K562 (cell line): ENCODE measurements around the gene TSEN34. TPM values are rescaled to one million over a fixed set of nuclear protein-coding genes. Genes with fewer than 3 reads are reported as not detected.

Experiments used
- ATAC-seq: fragments of 200-7000 bp; cut with Tn5 transposase; 3 replicates; pipeline ENCODE4 v1.9.1; 2020; ENCODE audit warnings: moderate library complexity
- BruUV-seq: library from RNA; stranded (reverse); fragments of 400-500 nt; replicated peaks from 2 replicates; lab custom pipeline; 2021; lab: Mats Ljungman, UMichigan
- CTCF ChIA-PET: fragments of 300-600 bp; formaldehyde crosslinking; extraction: SDS; loops from one replicate; lab custom pipeline; 2021; ENCODE audit warnings: low intra/inter-chr PET ratio; lab: Yijun Ruan, JAX
- POLR2A ChIA-PET: fragments of 300-600, 350-650 bp; sonication (Branson Sonifier 250); formaldehyde crosslinking; extraction: SDS; loops from one replicate; lab custom pipeline; 2021; ENCODE audit warnings: antibody characterized with exemption, inconsistent platforms; lab: Yijun Ruan, JAX
- DNase-seq, 4 experiments: peaks; one replicate each; pipeline versions ENCODE4 v3.0.0 to v3.0.0-alpha.2; 2011 to 2018; ENCODE audit warnings: low spot score in 3 of 4, mixed read lengths in 3 of 4; ENCODE audit errors: extremely low read depth in 1 of 4
- FAIRE-seq: peaks from 2 replicates; lab custom pipeline; 2011; peaks lifted over from hg19 to GRCh38; lab: Jason Lieb, UNC
- H2AFZ ChIP-seq: 2 replicates; pipeline ENCODE4 v1.6.0; 2011; ENCODE audit warnings: low read depth, low read length, control low read depth, inconsistent platforms
- H3K27ac ChIP-seq: fragments of 200-600 bp; 3 replicates; pipeline ENCODE4 v1.8.0; 2011; ENCODE audit warnings: low read depth, mild to moderate bottlenecking, control low read depth, inconsistent platforms, low read length, moderate library complexity, mixed read lengths; ENCODE audit errors: extremely low read depth
- H3K27me3 ChIP-seq, 2 experiments: fragments of 300-600 bp in 1 of 2; 2 replicates in 1 of 2; 3 replicates in 1 of 2; pipeline versions ENCODE4 v1.6.0 to v1.8.0; 2011; ENCODE audit warnings: inconsistent platforms in 2 of 2, low read length in 2 of 2, mild to moderate bottlenecking in 1 of 2, mixed read lengths in 1 of 2, moderate library complexity in 1 of 2; ENCODE audit not compliant: control insufficient read depth in 2 of 2, insufficient read depth in 2 of 2
- H3K36me3 ChIP-seq: fragments of 300-600 bp; 3 replicates; pipeline ENCODE4 v1.8.0; 2011; ENCODE audit warnings: mild to moderate bottlenecking, low read length, inconsistent platforms; ENCODE audit not compliant: control insufficient read depth, insufficient read depth
- H3K4me1 ChIP-seq, 2 experiments: fragments of 200-600 bp in 1 of 2; replicated peaks in 1 of 2; 2 replicates in 1 of 2; 3 replicates in 1 of 2; pipeline versions ENCODE4 v1.5.1 to v1.8.0; 2011; ENCODE audit warnings: inconsistent platforms in 2 of 2, low read length in 2 of 2, mild to moderate bottlenecking in 1 of 2, mixed read lengths in 1 of 2, moderate library complexity in 1 of 2; ENCODE audit not compliant: control insufficient read depth in 2 of 2, insufficient read depth in 2 of 2
- H3K4me2 ChIP-seq: 2 replicates; pipeline ENCODE4 v1.6.1; 2011; ENCODE audit warnings: low read length, control low read depth, inconsistent platforms, mixed read lengths; ENCODE audit not compliant: insufficient read depth
- H3K4me3 ChIP-seq: fragments of 200-600 bp; sonication (generic), shearing (Covaris generic); 2 replicates; pipeline ENCODE4 v1.5.1; 2016; ENCODE audit warnings: control low read depth, inconsistent platforms
- H3K79me2 ChIP-seq: fragments of 200-600 bp; 3 replicates; pipeline ENCODE4 v1.8.0; 2011; ENCODE audit warnings: low read length, inconsistent platforms; ENCODE audit not compliant: control insufficient read depth, insufficient read depth
- H3K9ac ChIP-seq, 2 experiments: 2 replicates each; pipeline versions ENCODE4 v1.6.0 to v1.6.1; 2011; ENCODE audit warnings: low read depth in 2 of 2, low read length in 2 of 2, control low read depth in 1 of 2, inconsistent platforms in 1 of 2, mild to moderate bottlenecking in 1 of 2, mixed read lengths in 1 of 2; ENCODE audit not compliant: insufficient read depth in 1 of 2
- H3K9me1 ChIP-seq: one replicate; pipeline ENCODE4 v1.6.0; 2011; ENCODE audit warnings: inconsistent platforms, mild to moderate bottlenecking, low read length, moderate library complexity; ENCODE audit not compliant: control insufficient read depth, insufficient read depth
- H3K9me3 ChIP-seq: replicated peaks from 2 replicates; pipeline ENCODE4 v1.5.1; 2011; ENCODE audit warnings: low read depth, low read length, inconsistent platforms; ENCODE audit not compliant: control insufficient read depth, insufficient read depth
- H4K20me1 ChIP-seq: replicated peaks from 2 replicates; pipeline ENCODE4 v1.6.1; 2011; ENCODE audit warnings: low read length, inconsistent platforms, mixed read lengths; ENCODE audit not compliant: control insufficient read depth, insufficient read depth
- ATF7 ChIP-seq: fragments of 450-650 bp; IDR thresholded peaks from 2 replicates; pipeline ENCODE4 v1.7.1; 2014; ENCODE audit warnings: mild to moderate bottlenecking, moderate library complexity
- CTCFL ChIP-seq: IDR thresholded peaks from 2 replicates; pipeline ENCODE4 v1.6.1; 2011; ENCODE audit warnings: borderline replicate concordance, low read depth, mild to moderate bottlenecking, moderate library complexity, low read length; ENCODE audit not compliant: insufficient read depth, poor library complexity, severe bottlenecking
- FOXP1 ChIP-seq: sonication (generic); formaldehyde crosslinking; IDR thresholded peaks from 2 replicates; pipeline ENCODE4 v1.8.0; 2022; ENCODE audit warnings: mild to moderate bottlenecking, missing genetic modification reagents
- HNRNPH1 ChIP-seq: fragments of 200-400 bp; formaldehyde crosslinking; optimal IDR thresholded peaks from 2 replicates; pipeline ENCODE3; 2017; ENCODE audit warnings: low read depth, mild to moderate bottlenecking, low read length, moderate library complexity
- NKRF ChIP-seq: fragments of 450-650 bp; IDR thresholded peaks from 2 replicates; pipeline ENCODE4 v1.6.1; 2016; ENCODE audit warnings: borderline replicate concordance
- SMARCE1 ChIP-seq: fragments of 450-650 bp; IDR thresholded peaks from 2 replicates; pipeline ENCODE4 v1.7.1; 2016; ENCODE audit warnings: mild to moderate bottlenecking
- ZBTB2 ChIP-seq: fragments of 450-650 bp; IDR thresholded peaks from 2 replicates; pipeline ENCODE4 v1.6.1; 2016; ENCODE audit warnings: antibody characterized with exemption
- ZFX ChIP-seq: sonication (generic); formaldehyde crosslinking; IDR thresholded peaks from 2 replicates; pipeline ENCODE4 v1.8.0; 2022; ENCODE audit warnings: mild to moderate bottlenecking, missing genetic modification reagents, moderate library complexity
- ZKSCAN3 ChIP-seq: fragments of 250-450 bp; sonication (Bioruptor Pico); IDR thresholded peaks from 2 replicates; pipeline ENCODE4 v1.4.0; 2020
- WGBS: fragments of 100-300 bp; shearing (Covaris generic); methylation state at CpG from one replicate; pipeline ENCODE4 v1.1.6; 2016; ENCODE audit warnings: low coverage, mixed read lengths; ENCODE audit not compliant: insufficient coverage; ENCODE audit errors: missing lambda C conversion rate; 5-methylcytosine and 5-hydroxymethylcytosine counted together
- in situ Hi-C: fragments of 300-500 bp; cut with MboI; formaldehyde crosslinking; loops from 4 replicates; pipeline ENCODE4 v1.15.0; 2018; ENCODE audit warnings: inconsistent platforms, mixed read lengths
- intact Hi-C: fragments of 100-400 bp; cut with micrococcal nuclease; formaldehyde crosslinking; loops from 2 replicates; pipeline ENCODE4 v1.14.2; 2022
- polyA plus RNA-seq, 8 experiments: library from polyadenylated mRNA; depleted of rRNA in 4 of 8; stranded (reverse) in 5 of 8; unstranded in 3 of 8; fragments of >200 nt; fragmentation: Nextera tagmentation in 2 of 8; fragmentation: Illumina TruSeq in 1 of 8; extraction: Ambion mirVana in 2 of 8; extraction: Trizol in 1 of 8; gene quantifications; 2 replicates each; pipeline versions ENCODE4 v1.2.1 to v1.2.3, GENCODE V29; 2011 to 2014; ENCODE audit warnings: inconsistent platforms in 1 of 8, missing spikeins in 1 of 8
- total RNA-seq, 7 experiments: library from RNA; depleted of rRNA in 6 of 7; stranded (reverse); fragments of >200 nt in 6 of 7; fragmentation: Illumina TruSeq in 2 of 7; extraction: Trizol in 2 of 7; gene quantifications; 2 replicates each; pipeline versions ENCODE4 v1.2.1 to v1.2.3, GENCODE V29; 2011 to 2021; ENCODE audit warnings: low replicate concordance in 1 of 7

Gene TSEN34
- total and polyA plus RNA-seq, 9 of the 15 experiments (the other 6 are each of a cell fraction or from before 2014, with no cell fraction given) = 3.1 to 57.6 (median 29.5) TPM

GRCh38 chr19:54160182-54160811 is 30.8 kb upstream of the TSEN34 start (continued):
- peak; percentile 49; the same call in 1 of the 2 replicates for TF ChIP-seq NKRF
- no peak for TF ChIP-seq CTCFL

GRCh38 chr19:54160854-54161253 is 30.3 kb upstream of the TSEN34 start:
- H3K27me3 ChIP-seq = no peaks in the 10 kb centered on the region
- 0 out of 2 replicates have a peak, but pooled peaks cover 10% of the 10 kb centered on the region for H4K20me1 ChIP-seq
- peak overlapping the region; percentile 69 for H3K4me3 ChIP-seq
- no TSS peak for BruUV-seq
- no peak for ATAC-seq
- in situ Hi-C loops = loop anchor here (5.0 kb wide), 1 partner anchor 66 kb away; no protein-coding TSS in a partner anchor
- peak in 1 of 4 experiments; percentile 22 for DNase-seq
- no peak for TF ChIP-seq FOXP1 (CRISPR knock-in tag)
- TF ChIP-seq ZKSCAN3 = no peak
- TF ChIP-seq ATF7 = no peak
- TF ChIP-seq ZFX = no peak
- no peak for TF ChIP-seq HNRNPH1
- no peak for TF ChIP-seq ZBTB2
- TF ChIP-seq SMARCE1 = no peak
- H3K4me2 ChIP-seq = peak overlapping the region; percentile 95
- FAIRE-seq = no peak
- H3K36me3 ChIP-seq = peaks cover 25% of the 10 kb centered on the region
- peaks cover 18% of the 10 kb centered on the region; the same call in 2 of the 3 replicates for H3K79me2 ChIP-seq
- peaks cover 21 to 53% of the 10 kb centered on the region in 2 experiments for H3K4me1 ChIP-seq
- CTCF ChIA-PET = no interaction called here
- peak overlapping the region; percentile 97; the same call in 1 of the 2 replicates for H2AFZ ChIP-seq
- intact Hi-C loops = no loop called here
- H3K9ac ChIP-seq = peak overlapping the region; percentile 84 to 94; a peak in 3 of 4 replicates
- H3K9me3 ChIP-seq = no peaks in the 10 kb centered on the region
- WGBS = 27% methylated on average over 8 of the region's 13 CpGs
- H3K9me1 ChIP-seq = no peaks in the 10 kb centered on the region
- peak overlapping the region; percentile 81; the same call in 2 of the 3 replicates for H3K27ac ChIP-seq
- POLR2A ChIA-PET = interaction anchor here (0.6 to 3.1 kb wide), 6 partner anchors 11 to 49 kb away, joined by 3 to 18 read pairs (median 4); partner anchors contain the start of genes CNOT3 and MBOAT7
